Activated CD8-positive, alpha-beta memory T cell treated with anti-CD3 and anti-CD28 coated beads for 36 hours (primary cell): ENCODE data around the gene CHAC1. TPM values are rescaled to one million over a fixed set of nuclear protein-coding genes. Genes with fewer than 3 reads are reported as not detected.

Experiments used
- CTCF ChIA-PET: fragments of 350-600 bp; sonication (Branson Sonifier 250); formaldehyde crosslinking; loops from one replicate; lab custom pipeline; 2021; ENCODE audit warnings: antibody characterized with exemption; lab: Charles Lee
- POLR2A ChIA-PET: fragments of 350-600 bp; sonication (Branson Sonifier 250); formaldehyde crosslinking; loops from one replicate; lab custom pipeline; 2021; ENCODE audit warnings: antibody characterized with exemption; lab: Charles Lee
- total RNA-seq, 2 experiments: library from RNA; stranded (reverse); gene quantifications; one replicate each; pipeline ENCODE4 v1.2.3, GENCODE V29; 2021

The CHAC1 gene
- total RNA-seq, 2 experiments from 2014 or later, result 24.6 to 25.2 TPM

- POLR2A ChIA-PET, result no interaction called here
- CTCF ChIA-PET, result interaction anchor here (0.9 to 9.3 kb wide), 6 partner anchors 10 to 39 kb away, joined by 3 to 71 read pairs (median 7); no protein-coding TSS in a partner anchor
These were observed 21.8 kb upstream of the CHAC1 start for GRCh38 chr15:40931300-40932142.

GRCh38 chr15:40932156-40932555, 21.1 kb upstream of the CHAC1 start:
- ChIA-PET CTCF (interaction anchor here (2.6 to 9.3 kb wide), 3 partner anchors 10 to 27 kb away, joined by 10 to 71 read pairs (median 44); no protein-coding TSS in a partner anchor), POLR2A (no interaction called here)

DNA sequence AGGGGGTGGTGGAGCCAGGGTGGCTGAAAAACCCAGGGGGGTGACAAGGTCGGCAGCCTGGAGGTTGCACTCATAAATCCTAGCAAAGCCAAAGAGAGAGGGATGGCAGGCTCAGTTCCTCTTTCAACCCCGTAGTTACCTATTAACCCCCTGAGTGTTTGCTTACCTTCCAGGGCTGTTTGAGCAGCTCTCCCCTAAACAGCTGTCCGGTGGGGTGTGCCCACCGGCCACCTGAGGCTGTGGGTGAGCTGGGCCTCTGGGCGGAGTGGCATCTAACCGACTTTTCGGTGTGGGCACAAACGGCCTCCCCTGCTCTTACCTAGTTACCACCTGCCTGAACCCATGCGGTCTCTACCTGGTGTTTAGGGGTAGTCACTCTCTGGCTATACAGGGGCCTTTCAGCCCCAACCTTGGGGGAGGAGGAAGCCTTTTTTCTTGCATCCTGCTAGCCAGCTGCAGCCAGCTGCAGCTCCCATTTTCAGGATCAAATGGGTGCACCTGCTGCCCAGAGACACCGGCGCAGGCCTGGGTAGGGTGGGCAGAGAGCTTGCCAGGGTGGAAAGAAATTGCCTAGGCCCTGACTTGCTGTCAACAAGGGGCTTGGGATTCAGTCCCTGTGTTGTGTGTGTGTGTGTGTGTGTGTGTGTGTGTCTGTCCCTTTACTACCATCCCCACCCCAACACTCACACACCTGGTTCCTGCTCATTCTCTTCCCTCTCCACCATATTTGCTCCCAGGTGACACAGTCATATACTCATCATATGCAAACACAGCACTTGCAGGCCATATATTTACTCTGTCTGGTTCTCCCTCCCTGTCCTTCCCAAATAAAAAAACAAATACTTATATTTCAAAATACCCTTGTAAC, 20.4 kb upstream of the CHAC1 start:
- ChIA-PET CTCF (interaction anchor here (1.0 to 9.3 kb wide), 3 partner anchors 9 to 43 kb away, joined by 6 to 71 read pairs (median 44); no protein-coding TSS in a partner anchor), POLR2A (interaction anchor here (0.6 kb wide), 1 partner anchor 403 kb away, joined by 3 read pairs; no protein-coding TSS in a partner anchor)

DNA sequence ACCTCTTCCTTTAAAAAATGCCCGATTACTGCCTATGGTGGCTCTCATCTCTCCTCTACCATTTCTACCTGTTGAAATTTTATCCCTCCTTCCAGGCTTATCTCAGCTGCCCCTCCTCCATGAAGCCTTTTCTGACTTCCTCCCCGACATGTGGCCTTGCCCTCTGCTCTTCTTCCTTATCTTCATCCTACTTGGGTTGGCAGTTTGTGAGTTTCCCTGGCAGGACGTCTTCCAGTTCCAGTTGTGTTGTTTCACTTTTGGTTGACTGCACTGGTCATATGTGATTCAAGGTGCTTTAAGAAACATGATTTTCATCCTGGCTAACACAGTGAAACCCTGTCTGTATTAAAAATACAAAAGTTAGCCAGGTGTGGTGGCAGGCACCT, 19.8 kb upstream of the CHAC1 start:
- ChIA-PET CTCF (interaction anchor here (0.6 to 9.3 kb wide), 4 partner anchors 8 to 512 kb away, joined by 4 to 71 read pairs (median 25); no protein-coding TSS in a partner anchor), POLR2A (no interaction called here)

- CTCF ChIA-PET, result interaction anchor here (9.3 kb wide), 1 partner anchor 29 kb away, joined by 71 read pairs; no protein-coding TSS in a partner anchor
- POLR2A ChIA-PET, result interaction anchor here (0.5 kb wide), 1 partner anchor 29 kb away, joined by 3 read pairs; no protein-coding TSS in a partner anchor
These were observed 18.8 kb upstream of the CHAC1 start for GRCh38 chr15:40934457-40934856.

GRCh38 chr15:40936234-40936708, 17.0 kb upstream of the CHAC1 start:
- ChIA-PET POLR2A (no interaction called here), CTCF (interaction anchor here (0.9 kb wide), 1 partner anchor 17 kb away, joined by 3 read pairs; the partner anchor contains the start of gene CHAC1)

DNA sequence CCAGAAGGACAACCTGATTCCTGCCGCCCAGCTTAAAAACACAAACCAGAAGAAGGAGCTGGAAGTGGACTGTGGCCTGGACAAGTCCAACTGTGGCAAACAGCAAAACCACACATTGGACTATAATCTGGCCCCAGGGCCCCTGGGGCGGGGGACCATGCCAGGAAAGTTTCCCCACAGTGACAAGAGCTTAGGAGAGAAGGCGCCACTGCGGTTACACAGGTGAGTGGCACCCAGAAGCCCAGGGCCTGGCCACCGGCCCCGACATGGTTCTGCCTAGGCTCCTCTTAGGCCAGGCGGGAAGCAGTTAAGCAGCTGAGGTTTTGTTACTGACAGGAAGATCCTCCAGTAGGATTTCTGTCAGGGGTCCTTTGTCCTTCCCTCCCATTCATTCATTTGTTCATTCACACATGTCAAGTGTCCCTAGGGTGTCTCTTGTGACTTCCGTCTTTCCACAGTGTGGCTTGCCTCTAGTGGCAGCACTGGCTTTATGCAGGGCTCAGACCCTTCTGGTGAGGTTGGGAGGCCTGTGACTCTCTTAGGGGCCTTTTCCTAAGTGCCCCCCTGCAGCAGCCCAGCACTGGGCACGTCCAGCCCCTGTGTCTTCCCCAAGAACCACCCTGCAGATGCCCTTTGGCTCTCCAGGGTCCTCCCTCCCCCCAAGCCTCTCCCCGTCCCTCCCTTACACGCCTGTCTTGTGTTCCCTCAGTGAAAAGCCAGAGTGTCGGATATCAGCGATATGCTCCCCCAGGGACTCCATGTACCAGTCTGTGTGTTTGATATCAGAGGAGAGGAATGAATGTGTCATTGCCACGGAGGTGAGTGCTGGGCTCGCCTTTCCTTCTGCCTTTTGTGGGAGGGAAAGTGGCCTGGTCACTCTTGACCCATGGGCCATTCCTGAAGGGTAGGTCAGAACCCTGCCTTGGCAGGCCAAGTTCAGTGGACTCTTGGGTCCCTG, 16.3 kb upstream of the CHAC1 start:
- CTCF ChIA-PET, result interaction anchor here (0.9 kb wide), 1 partner anchor 16 kb away, joined by 3 read pairs; the partner anchor contains the start of gene CHAC1
- POLR2A ChIA-PET, result no interaction called here

DNA sequence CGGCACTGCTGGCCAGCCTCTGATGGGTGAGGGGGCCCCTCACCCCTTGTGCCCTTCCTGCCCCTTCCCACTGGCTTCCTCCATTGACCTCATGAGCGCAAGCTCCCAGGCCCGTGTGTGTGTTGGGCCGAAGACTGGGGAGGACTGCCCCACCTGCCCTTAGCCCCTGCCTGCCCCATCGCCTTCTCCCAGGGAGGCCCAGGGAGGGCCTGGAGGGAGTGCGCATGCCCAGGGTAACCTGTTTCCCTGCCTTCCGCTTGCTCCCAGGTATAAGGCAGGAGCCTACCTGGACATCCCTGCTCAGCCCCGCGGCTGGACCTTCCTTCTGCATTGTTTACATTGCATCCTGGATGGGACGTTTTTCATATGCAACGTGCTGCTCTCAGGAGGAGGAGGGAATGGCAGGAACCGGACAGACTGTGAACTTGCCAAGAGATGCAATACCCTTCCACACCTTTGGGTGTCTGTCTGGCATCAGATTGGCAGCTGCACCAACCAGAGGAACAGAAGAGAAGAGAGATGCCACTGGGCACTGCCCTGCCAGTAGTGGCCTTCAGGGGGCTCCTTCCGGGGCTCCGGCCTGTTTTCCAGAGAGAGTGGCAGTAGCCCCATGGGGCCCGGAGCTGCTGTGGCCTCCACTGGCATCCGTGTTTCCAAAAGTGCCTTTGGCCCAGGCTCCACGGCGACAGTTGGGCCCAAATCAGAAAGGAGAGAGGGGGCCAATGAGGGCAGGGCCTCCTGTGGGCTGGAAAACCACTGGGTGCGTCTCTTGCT, 15.3 kb upstream of the CHAC1 start:
- ChIA-PET POLR2A (no interaction called here), CTCF (interaction anchor here (0.8 kb wide), 1 partner anchor 76 kb away, joined by 3 read pairs; no protein-coding TSS in a partner anchor)

- ChIA-PET CTCF (interaction anchor here (0.8 kb wide), 1 partner anchor 76 kb away, joined by 3 read pairs; no protein-coding TSS in a partner anchor), POLR2A (no interaction called here)
These were observed 14.8 kb upstream of the CHAC1 start for GRCh38 chr15:40938536-40938870.

- POLR2A ChIA-PET, result interaction anchor here (1.1 to 3.5 kb wide), 4 partner anchors 10 to 33 kb away, joined by 3 to 36 read pairs (median 5); partner anchors contain the start of genes CHAC1 and DLL4
- CTCF ChIA-PET, result interaction anchor here (1.2 to 3.6 kb wide), 5 partner anchors 10 to 290 kb away, joined by 4 to 44 read pairs (median 9); partner anchors contain the start of genes CHAC1, CHP1, DLL4 and EXD1
These were observed 12.9 kb upstream of the CHAC1 start for GRCh38 chr15:40940296-40940801.

GRCh38 chr15:40941068-40941527, 12.2 kb upstream of the CHAC1 start:
- POLR2A ChIA-PET, result interaction anchor here (1.1 to 3.5 kb wide), 6 partner anchors 10 to 603 kb away, joined by 3 to 36 read pairs (median 4); partner anchors contain the start of genes CHAC1, DLL4 and RPAP1
- CTCF ChIA-PET, result interaction anchor here (0.6 to 3.6 kb wide), 15 partner anchors 11 to 353 kb away, joined by 3 to 44 read pairs (median 4); partner anchors contain the start of genes CHAC1, CHP1, DLL4 and EXD1

DNA sequence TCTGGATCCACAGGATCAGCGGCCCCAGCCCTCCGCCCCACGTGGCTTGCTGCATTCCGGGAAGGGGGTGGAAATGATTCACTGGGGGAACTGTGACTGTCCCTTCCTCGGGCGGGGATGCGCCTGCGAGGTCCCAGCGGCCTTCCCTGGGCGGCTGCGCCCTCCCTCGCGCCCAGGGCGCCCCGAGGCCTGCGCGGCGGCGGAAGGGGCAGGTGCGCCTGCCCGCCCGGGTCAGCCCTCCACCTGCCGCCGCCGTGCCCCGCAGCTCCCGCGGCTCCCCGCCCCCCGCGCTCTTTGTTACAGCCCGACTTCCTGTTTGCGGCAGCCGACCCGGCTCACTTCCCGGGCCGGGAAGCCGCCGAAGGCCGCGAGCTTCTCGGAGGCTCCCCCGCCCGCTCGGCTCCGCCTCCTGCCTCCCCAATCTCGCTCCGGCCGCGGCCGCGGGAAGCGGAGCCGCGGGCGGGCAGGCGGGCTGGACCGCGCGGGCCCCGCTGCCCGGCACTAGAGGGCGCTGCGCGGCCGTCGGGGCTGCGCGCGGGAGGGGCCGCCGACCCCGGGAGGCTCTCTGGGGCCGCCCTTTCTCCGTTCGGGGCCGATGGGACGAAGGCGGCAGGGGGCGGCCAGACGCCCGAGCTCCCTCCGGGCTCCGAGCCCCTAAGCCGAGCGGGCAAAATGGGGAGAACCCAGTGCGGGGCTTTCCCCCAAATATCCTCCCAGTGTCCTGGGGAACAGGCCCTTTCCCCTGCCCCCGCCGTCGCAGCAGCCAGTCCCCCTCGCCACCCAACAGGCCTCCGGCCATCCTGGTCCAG, 11.5 kb upstream of the CHAC1 start:
- CTCF ChIA-PET, result interaction anchor here (0.5 to 3.6 kb wide), 22 partner anchors 10 to 354 kb away, joined by 3 to 44 read pairs (median 4); partner anchors contain the start of genes CHAC1, CHP1, DLL4 and EXD1
- POLR2A ChIA-PET, result interaction anchor here (1.1 to 3.5 kb wide), 6 partner anchors 11 to 602 kb away, joined by 3 to 36 read pairs (median 4); partner anchors contain the start of genes CHAC1, DLL4 and RPAP1

- ChIA-PET CTCF (interaction anchor here (0.5 to 3.6 kb wide), 16 partner anchors 9 to 288 kb away, joined by 3 to 44 read pairs (median 4); partner anchors contain the start of genes CHAC1, CHP1, DLL4 and EXD1), POLR2A (interaction anchor here (1.2 to 3.5 kb wide), 3 partner anchors 10 to 601 kb away, joined by 3 to 36 read pairs (median 4); partner anchors contain the start of genes CHAC1 and RPAP1)
These were observed 10.9 kb upstream of the CHAC1 start for GRCh38 chr15:40942337-40942854.

DNA sequence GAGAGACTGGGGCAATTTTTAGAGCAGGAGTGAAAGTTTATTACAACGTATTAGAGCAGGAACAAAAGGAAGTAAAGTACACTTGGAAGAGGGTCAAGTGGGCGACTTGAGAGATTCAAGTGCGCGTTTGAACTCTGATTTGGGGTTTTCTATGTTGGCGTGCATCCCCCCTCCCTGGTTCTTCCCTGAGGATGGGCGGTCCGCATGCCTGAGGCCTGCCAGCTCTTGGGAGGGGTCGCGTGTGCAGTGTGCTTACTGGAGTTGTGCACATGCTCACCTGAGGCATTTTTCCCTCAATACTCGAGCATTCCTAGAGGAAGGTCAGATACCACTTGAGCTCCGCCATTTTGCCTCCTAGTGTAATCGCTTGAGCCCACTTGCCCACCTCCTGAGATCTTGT, 10.4 kb upstream of the CHAC1 start:
- ChIA-PET POLR2A (interaction anchor here (3.5 kb wide), 1 partner anchor 10 kb away, joined by 36 read pairs; the partner anchor contains the start of gene CHAC1), CTCF (interaction anchor here (1.1 to 3.6 kb wide), 7 partner anchors 9 to 84 kb away, joined by 3 to 44 read pairs (median 5); partner anchors contain the start of genes CHAC1 and DLL4)
